WTC11 (cell line): Measurements from ENCODE around the gene EEF1E1. TPM values are rescaled to one million over a fixed set of nuclear protein-coding genes. Genes with fewer than 3 reads are reported as not detected.

ENCODE experiments used
- ATAC-seq: fragments of 200-7000 bp; cut with Tn5 transposase; 2 replicates; pipeline ENCODE4 v1.10.0; 2021; ENCODE audit warnings: mild to moderate bottlenecking, moderate library complexity
- CTCF ChIA-PET: fragments of 300-600 bp; sonication (Branson Sonifier 250); formaldehyde crosslinking; loops from one replicate; lab custom pipeline; 2021; ENCODE audit warnings: antibody characterized with exemption; lab: Charles Lee
- POLR2A ChIA-PET: fragments of 350-600 bp; sonication (Branson Sonifier 250); formaldehyde crosslinking; loops from one replicate; lab custom pipeline; 2021; ENCODE audit warnings: antibody characterized with exemption; lab: Charles Lee
- DNase-seq: peaks from one replicate; pipeline ENCODE4 v3.0.0; 2021; ENCODE audit warnings: low spot score
- H3K27ac Mint-ChIP-seq: 2 replicates; pipeline ENCODE4 v1.8.0; 2021; ENCODE audit warnings: mixed read lengths
- H3K27me3 Mint-ChIP-seq: 2 replicates; pipeline ENCODE4 v1.8.0; 2021; ENCODE audit warnings: low read depth, mild to moderate bottlenecking, moderate library complexity, mixed read lengths
- H3K36me3 Mint-ChIP-seq: 2 replicates; pipeline ENCODE4 v1.8.0; 2021; ENCODE audit warnings: mixed read lengths
- H3K4me1 Mint-ChIP-seq: 2 replicates; pipeline ENCODE4 v1.8.0; 2022; ENCODE audit warnings: mixed read lengths
- H3K4me3 Mint-ChIP-seq: 2 replicates; pipeline ENCODE4 v1.8.0; 2021; ENCODE audit warnings: mild to moderate bottlenecking, moderate library complexity, mixed read lengths
- H3K9me3 Mint-ChIP-seq: 2 replicates; pipeline ENCODE4 v1.8.0; 2021; ENCODE audit warnings: mixed read lengths
- CBFB ChIP-seq: sonication (generic); formaldehyde crosslinking; IDR thresholded peaks from 2 replicates; pipeline ENCODE4 v1.8.1; 2022; ENCODE audit warnings: mild to moderate bottlenecking, low read depth, missing genetic modification reagents
- GABPB1 ChIP-seq: sonication (generic); formaldehyde crosslinking; IDR thresholded peaks from 2 replicates; pipeline ENCODE4 v1.8.1; 2023; ENCODE audit warnings: mild to moderate bottlenecking, missing genetic modification reagents
- IRF2 ChIP-seq: sonication (generic); formaldehyde crosslinking; IDR thresholded peaks from 2 replicates; pipeline ENCODE4 v1.8.0; 2022; ENCODE audit warnings: low read depth, missing genetic modification reagents, borderline replicate concordance
- MXD4 ChIP-seq: fragments of 250-450 bp; sonication (Bioruptor Pico); IDR thresholded peaks from 2 replicates; pipeline ENCODE4 v1.8.0; 2021; ENCODE audit warnings: mild to moderate bottlenecking, moderate library complexity, borderline replicate concordance
- NFE2L1 ChIP-seq: sonication (generic); formaldehyde crosslinking; IDR thresholded peaks from 2 replicates; pipeline ENCODE4 v1.8.1; 2023; ENCODE audit warnings: missing genetic modification reagents
- NR1H2 ChIP-seq: sonication (generic); formaldehyde crosslinking; IDR thresholded peaks from 2 replicates; pipeline ENCODE4 v1.9.0; 2021; ENCODE audit warnings: mild to moderate bottlenecking, moderate library complexity, missing genetic modification reagents
- NR3C1 ChIP-seq: sonication (generic); formaldehyde crosslinking; conservative IDR thresholded peaks from 2 replicates; pipeline ENCODE4 v1.8.1; 2023; ENCODE audit warnings: low read depth, mild to moderate bottlenecking, missing genetic modification reagents
- RORB ChIP-seq: fragments of 250-450 bp; sonication (Bioruptor Pico); IDR thresholded peaks from 2 replicates; pipeline ENCODE4 v1.9.0; 2021; ENCODE audit warnings: mild to moderate bottlenecking
- SMAD4 ChIP-seq: sonication (generic); formaldehyde crosslinking; IDR thresholded peaks from 2 replicates; pipeline ENCODE4 v1.8.0; 2022; ENCODE audit warnings: mild to moderate bottlenecking, missing genetic modification reagents
- SP1 ChIP-seq: sonication (generic); formaldehyde crosslinking; conservative IDR thresholded peaks from 2 replicates; pipeline ENCODE4 v1.8.1; 2022; ENCODE audit warnings: missing genetic modification reagents
- TEAD4 ChIP-seq: sonication (generic); formaldehyde crosslinking; IDR thresholded peaks from 2 replicates; pipeline ENCODE4 v1.8.0; 2022; ENCODE audit warnings: mild to moderate bottlenecking, missing genetic modification reagents
- ZBTB21 ChIP-seq: sonication (generic); formaldehyde crosslinking; IDR thresholded peaks from 2 replicates; pipeline ENCODE4 v1.8.1; 2023; ENCODE audit warnings: mild to moderate bottlenecking, missing genetic modification reagents, borderline replicate concordance
- ZNF263 ChIP-seq: sonication (generic); formaldehyde crosslinking; IDR thresholded peaks from 2 replicates; pipeline ENCODE4 v1.8.1; 2022; ENCODE audit warnings: low read depth, mild to moderate bottlenecking, moderate library complexity, missing genetic modification reagents
- ZNF396 ChIP-seq: fragments of 250-450 bp; sonication (Bioruptor Pico); IDR thresholded peaks from 2 replicates; pipeline ENCODE4 v1.8.0; 2021; ENCODE audit warnings: mild to moderate bottlenecking, moderate library complexity, borderline replicate concordance
- total RNA-seq: library from RNA; stranded (reverse); gene quantifications from 3 replicates; pipeline ENCODE4 v1.2.3, GENCODE V29; 2021
- TF ChIP-seq, protein P1 (sequence below): sonication (generic); formaldehyde crosslinking; IDR thresholded peaks from 2 replicates; pipeline ENCODE4 v1.8.0; 2023; ENCODE audit warnings: missing genetic modification reagents, mild to moderate bottlenecking, borderline replicate concordance
- TF ChIP-seq, protein P2 (sequence below): sonication (generic); formaldehyde crosslinking; IDR thresholded peaks from 2 replicates; pipeline ENCODE4 v1.8.1; 2022; ENCODE audit warnings: low read depth, mild to moderate bottlenecking, moderate library complexity, missing genetic modification reagents, borderline replicate concordance
- TF ChIP-seq, protein P3 (sequence below): fragments of 250-450 bp; sonication (Bioruptor Pico); IDR thresholded peaks from 2 replicates; pipeline ENCODE4 v1.9.0; 2021; ENCODE audit warnings: mild to moderate bottlenecking, borderline replicate concordance
- TF ChIP-seq, protein P4 (sequence below): sonication (generic); formaldehyde crosslinking; IDR thresholded peaks from 2 replicates; pipeline ENCODE4 v1.8.0; 2023; ENCODE audit warnings: mild to moderate bottlenecking, missing genetic modification reagents
- TF ChIP-seq, protein P5 (sequence below): sonication (generic); formaldehyde crosslinking; IDR thresholded peaks from 2 replicates; pipeline ENCODE4 v1.8.1; 2023; ENCODE audit warnings: mild to moderate bottlenecking, moderate library complexity, missing genetic modification reagents
- TF ChIP-seq, protein P6 (sequence below): sonication (generic); formaldehyde crosslinking; IDR thresholded peaks from 2 replicates; pipeline ENCODE4 v1.8.0; 2022; ENCODE audit warnings: mild to moderate bottlenecking, missing genetic modification reagents

The EEF1E1 gene
- total RNA-seq, 1 experiment from 2014 or later, result 89.2 TPM

DNA sequence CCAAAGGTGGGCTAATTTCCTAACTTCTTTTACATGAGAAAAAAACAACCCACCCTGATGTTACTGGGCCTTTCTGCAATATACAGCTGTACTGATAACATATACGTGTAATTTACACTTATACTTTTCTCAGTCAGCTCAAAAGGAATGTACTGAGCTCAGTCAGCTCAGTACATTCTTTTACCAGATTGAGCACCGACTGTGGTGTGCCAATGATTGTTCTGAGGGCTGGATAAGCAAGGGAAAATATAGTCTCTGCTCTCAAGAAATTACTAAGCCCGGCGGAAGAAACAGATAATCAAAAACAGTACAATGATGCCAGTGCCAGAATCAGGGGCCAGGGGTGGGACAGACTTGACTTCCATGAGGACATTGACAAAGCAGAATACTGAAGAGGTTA is 28.1 kb downstream of the EEF1E1 start:
- no peak for ATAC-seq
- no peak overlapping the region for H3K4me3 Mint-ChIP-seq
- CTCF ChIA-PET, result no interaction called here
- no peak overlapping the region for H3K27ac Mint-ChIP-seq
- no peaks in the 10 kb centered on the region for H3K27me3 Mint-ChIP-seq
- TF ChIP-seq ZBTB21 (CRISPR knock-in tag) (no peak), ZNF396 (no peak), MXD4 (no peak), SMAD4 (CRISPR knock-in tag) (no peak), CBFB (CRISPR knock-in tag) (no peak)
- TF ChIP-seq, protein P1, sequence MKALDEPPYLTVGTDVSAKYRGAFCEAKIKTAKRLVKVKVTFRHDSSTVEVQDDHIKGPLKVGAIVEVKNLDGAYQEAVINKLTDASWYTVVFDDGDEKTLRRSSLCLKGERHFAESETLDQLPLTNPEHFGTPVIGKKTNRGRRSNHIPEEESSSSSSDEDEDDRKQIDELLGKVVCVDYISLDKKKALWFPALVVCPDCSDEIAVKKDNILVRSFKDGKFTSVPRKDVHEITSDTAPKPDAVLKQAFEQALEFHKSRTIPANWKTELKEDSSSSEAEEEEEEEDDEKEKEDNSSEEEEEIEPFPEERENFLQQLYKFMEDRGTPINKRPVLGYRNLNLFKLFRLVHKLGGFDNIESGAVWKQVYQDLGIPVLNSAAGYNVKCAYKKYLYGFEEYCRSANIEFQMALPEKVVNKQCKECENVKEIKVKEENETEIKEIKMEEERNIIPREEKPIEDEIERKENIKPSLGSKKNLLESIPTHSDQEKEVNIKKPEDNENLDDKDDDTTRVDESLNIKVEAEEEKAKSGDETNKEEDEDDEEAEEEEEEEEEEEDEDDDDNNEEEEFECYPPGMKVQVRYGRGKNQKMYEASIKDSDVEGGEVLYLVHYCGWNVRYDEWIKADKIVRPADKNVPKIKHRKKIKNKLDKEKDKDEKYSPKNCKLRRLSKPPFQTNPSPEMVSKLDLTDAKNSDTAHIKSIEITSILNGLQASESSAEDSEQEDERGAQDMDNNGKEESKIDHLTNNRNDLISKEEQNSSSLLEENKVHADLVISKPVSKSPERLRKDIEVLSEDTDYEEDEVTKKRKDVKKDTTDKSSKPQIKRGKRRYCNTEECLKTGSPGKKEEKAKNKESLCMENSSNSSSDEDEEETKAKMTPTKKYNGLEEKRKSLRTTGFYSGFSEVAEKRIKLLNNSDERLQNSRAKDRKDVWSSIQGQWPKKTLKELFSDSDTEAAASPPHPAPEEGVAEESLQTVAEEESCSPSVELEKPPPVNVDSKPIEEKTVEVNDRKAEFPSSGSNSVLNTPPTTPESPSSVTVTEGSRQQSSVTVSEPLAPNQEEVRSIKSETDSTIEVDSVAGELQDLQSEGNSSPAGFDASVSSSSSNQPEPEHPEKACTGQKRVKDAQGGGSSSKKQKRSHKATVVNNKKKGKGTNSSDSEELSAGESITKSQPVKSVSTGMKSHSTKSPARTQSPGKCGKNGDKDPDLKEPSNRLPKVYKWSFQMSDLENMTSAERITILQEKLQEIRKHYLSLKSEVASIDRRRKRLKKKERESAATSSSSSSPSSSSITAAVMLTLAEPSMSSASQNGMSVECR (CRISPR knock-in tag), result no peak
- TF ChIP-seq, protein P2, sequence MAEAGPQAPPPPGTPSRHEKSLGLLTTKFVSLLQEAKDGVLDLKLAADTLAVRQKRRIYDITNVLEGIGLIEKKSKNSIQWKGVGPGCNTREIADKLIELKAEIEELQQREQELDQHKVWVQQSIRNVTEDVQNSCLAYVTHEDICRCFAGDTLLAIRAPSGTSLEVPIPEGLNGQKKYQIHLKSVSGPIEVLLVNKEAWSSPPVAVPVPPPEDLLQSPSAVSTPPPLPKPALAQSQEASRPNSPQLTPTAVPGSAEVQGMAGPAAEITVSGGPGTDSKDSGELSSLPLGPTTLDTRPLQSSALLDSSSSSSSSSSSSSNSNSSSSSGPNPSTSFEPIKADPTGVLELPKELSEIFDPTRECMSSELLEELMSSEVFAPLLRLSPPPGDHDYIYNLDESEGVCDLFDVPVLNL (CRISPR knock-in tag), result no peak
- TF ChIP-seq, all 79 proteins: peak for 0
- POLR2A ChIA-PET, result no interaction called here
- peaks cover 27% of the 10 kb centered on the region for H3K36me3 Mint-ChIP-seq
- no peaks in the 10 kb centered on the region for H3K4me1 Mint-ChIP-seq
- H3K9me3 Mint-ChIP-seq, result peaks cover 9% of the 10 kb centered on the region; the same call in 1 of the 2 replicates
- no peak for DNase-seq

DNA sequence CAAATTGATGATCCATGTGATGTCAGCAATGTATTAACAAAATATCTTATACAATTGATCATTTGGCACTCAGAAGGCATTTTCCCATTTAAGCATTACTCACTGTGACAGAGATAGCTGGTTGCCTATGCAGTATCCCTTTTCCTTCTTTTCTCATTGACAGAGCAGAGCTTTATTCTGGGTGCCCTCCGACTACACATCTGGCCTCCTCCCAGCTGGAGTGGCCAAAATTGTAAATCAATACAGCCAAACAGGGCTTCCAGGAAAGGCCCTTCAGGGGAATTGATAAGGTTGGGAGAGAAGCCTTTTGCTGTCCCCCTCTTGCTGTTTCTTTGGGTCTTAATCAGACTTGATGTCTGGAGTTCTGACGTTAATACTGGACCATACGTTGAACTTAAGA is 28.6 kb downstream of the EEF1E1 start:
- ATAC-seq, result no peak
- Mint-ChIP-seq H3K9me3 (peaks cover 9% of the 10 kb centered on the region; the same call in 1 of the 2 replicates), H3K4me1 (no peaks in the 10 kb centered on the region), H3K4me3 (no peak overlapping the region), H3K36me3 (peaks cover 24% of the 10 kb centered on the region), H3K27me3 (no peaks in the 10 kb centered on the region), H3K27ac (no peak overlapping the region)
- ChIA-PET CTCF (no interaction called here), POLR2A (no interaction called here)
- DNase-seq, result no peak
- TF ChIP-seq, protein P3, sequence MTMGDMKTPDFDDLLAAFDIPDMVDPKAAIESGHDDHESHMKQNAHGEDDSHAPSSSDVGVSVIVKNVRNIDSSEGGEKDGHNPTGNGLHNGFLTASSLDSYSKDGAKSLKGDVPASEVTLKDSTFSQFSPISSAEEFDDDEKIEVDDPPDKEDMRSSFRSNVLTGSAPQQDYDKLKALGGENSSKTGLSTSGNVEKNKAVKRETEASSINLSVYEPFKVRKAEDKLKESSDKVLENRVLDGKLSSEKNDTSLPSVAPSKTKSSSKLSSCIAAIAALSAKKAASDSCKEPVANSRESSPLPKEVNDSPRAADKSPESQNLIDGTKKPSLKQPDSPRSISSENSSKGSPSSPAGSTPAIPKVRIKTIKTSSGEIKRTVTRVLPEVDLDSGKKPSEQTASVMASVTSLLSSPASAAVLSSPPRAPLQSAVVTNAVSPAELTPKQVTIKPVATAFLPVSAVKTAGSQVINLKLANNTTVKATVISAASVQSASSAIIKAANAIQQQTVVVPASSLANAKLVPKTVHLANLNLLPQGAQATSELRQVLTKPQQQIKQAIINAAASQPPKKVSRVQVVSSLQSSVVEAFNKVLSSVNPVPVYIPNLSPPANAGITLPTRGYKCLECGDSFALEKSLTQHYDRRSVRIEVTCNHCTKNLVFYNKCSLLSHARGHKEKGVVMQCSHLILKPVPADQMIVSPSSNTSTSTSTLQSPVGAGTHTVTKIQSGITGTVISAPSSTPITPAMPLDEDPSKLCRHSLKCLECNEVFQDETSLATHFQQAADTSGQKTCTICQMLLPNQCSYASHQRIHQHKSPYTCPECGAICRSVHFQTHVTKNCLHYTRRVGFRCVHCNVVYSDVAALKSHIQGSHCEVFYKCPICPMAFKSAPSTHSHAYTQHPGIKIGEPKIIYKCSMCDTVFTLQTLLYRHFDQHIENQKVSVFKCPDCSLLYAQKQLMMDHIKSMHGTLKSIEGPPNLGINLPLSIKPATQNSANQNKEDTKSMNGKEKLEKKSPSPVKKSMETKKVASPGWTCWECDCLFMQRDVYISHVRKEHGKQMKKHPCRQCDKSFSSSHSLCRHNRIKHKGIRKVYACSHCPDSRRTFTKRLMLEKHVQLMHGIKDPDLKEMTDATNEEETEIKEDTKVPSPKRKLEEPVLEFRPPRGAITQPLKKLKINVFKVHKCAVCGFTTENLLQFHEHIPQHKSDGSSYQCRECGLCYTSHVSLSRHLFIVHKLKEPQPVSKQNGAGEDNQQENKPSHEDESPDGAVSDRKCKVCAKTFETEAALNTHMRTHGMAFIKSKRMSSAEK (CRISPR knock-in tag), result no peak
- no peak for TF ChIP-seq GABPB1 (CRISPR knock-in tag)
- no peak for TF ChIP-seq TEAD4 (CRISPR knock-in tag)
- TF ChIP-seq, protein P4, sequence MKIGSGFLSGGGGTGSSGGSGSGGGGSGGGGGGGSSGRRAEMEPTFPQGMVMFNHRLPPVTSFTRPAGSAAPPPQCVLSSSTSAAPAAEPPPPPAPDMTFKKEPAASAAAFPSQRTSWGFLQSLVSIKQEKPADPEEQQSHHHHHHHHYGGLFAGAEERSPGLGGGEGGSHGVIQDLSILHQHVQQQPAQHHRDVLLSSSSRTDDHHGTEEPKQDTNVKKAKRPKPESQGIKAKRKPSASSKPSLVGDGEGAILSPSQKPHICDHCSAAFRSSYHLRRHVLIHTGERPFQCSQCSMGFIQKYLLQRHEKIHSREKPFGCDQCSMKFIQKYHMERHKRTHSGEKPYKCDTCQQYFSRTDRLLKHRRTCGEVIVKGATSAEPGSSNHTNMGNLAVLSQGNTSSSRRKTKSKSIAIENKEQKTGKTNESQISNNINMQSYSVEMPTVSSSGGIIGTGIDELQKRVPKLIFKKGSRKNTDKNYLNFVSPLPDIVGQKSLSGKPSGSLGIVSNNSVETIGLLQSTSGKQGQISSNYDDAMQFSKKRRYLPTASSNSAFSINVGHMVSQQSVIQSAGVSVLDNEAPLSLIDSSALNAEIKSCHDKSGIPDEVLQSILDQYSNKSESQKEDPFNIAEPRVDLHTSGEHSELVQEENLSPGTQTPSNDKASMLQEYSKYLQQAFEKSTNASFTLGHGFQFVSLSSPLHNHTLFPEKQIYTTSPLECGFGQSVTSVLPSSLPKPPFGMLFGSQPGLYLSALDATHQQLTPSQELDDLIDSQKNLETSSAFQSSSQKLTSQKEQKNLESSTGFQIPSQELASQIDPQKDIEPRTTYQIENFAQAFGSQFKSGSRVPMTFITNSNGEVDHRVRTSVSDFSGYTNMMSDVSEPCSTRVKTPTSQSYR (CRISPR knock-in tag), result no peak
- TF ChIP-seq NFE2L1 (CRISPR knock-in tag), result no peak
- TF ChIP-seq NR1H2 (CRISPR knock-in tag), result no peak
- no peak for TF ChIP-seq ZBTB21 (CRISPR knock-in tag)
- TF ChIP-seq IRF2, result no peak
- no peak for TF ChIP-seq NR3C1 (CRISPR knock-in tag)
- no peak for TF ChIP-seq MXD4
- TF ChIP-seq ZNF263, result no peak
- TF ChIP-seq, protein P5, sequence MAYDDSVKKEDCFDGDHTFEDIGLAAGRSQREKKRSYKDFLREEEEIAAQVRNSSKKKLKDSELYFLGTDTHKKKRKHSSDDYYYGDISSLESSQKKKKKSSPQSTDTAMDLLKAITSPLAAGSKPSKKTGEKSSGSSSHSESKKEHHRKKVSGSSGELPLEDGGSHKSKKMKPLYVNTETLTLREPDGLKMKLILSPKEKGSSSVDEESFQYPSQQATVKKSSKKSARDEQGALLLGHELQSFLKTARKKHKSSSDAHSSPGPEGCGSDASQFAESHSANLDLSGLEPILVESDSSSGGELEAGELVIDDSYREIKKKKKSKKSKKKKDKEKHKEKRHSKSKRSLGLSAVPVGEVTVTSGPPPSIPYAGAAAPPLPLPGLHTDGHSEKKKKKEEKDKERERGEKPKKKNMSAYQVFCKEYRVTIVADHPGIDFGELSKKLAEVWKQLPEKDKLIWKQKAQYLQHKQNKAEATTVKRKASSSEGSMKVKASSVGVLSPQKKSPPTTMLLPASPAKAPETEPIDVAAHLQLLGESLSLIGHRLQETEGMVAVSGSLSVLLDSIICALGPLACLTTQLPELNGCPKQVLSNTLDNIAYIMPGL, result no peak
- TF ChIP-seq SP1, result no peak
- TF ChIP-seq RORB, result no peak
- TF ChIP-seq, protein P6, sequence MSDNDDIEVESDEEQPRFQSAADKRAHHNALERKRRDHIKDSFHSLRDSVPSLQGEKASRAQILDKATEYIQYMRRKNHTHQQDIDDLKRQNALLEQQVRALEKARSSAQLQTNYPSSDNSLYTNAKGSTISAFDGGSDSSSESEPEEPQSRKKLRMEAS (CRISPR knock-in tag), result no peak
